SK-N-SH (cell line): ENCODE results near the gene PDCL2.

Experiments used
- CHD2 ChIP-seq: fragments of 150-350 bp; IDR thresholded peaks from 2 replicates; pipeline ENCODE4 v1.6.1; 2018; ENCODE audit warnings: low read length; ENCODE audit not compliant: partially characterized antibody
- CTCF ChIP-seq: fragments of 200-600 bp; sonication (generic); IDR thresholded peaks from 2 replicates; pipeline ENCODE4 v1.6.1; 2017; ENCODE audit warnings: antibody characterized with exemption, mild to moderate bottlenecking, moderate library complexity
- FOXM1 ChIP-seq: IDR thresholded peaks from 2 replicates; pipeline ENCODE4 v1.4.0; 2012; ENCODE audit warnings: low read depth, mild to moderate bottlenecking
- GATA2 ChIP-seq: sonication (generic); formaldehyde crosslinking; IDR thresholded peaks from 2 replicates; pipeline ENCODE4 v1.5.0; 2020; ENCODE audit warnings: mild to moderate bottlenecking, missing genetic modification reagents
- POLR2AphosphoS5 ChIP-seq: IDR thresholded peaks from 2 replicates; pipeline ENCODE4 v1.6.1; 2012; ENCODE audit warnings: low read depth, low read length
- REST ChIP-seq: IDR thresholded peaks from 2 replicates; pipeline ENCODE4 v1.6.1; 2012; ENCODE audit warnings: mild to moderate bottlenecking, low read depth, low read length, moderate library complexity
- TCF12 ChIP-seq: IDR thresholded peaks from 2 replicates; pipeline ENCODE4 v1.4.0; 2012
- USF2 ChIP-seq: fragments of 150-350 bp; IDR thresholded peaks from 2 replicates; pipeline ENCODE4 v1.6.1; 2017; ENCODE audit warnings: antibody characterized with exemption, low read length, low read depth, borderline replicate concordance

GRCh38 chr4:55539658-55540057 lies 52.4 kb downstream of the PDCL2 start:
- TF ChIP-seq FOXM1, result no peak
- no peak for TF ChIP-seq CTCF
- TF ChIP-seq USF2, result no peak
- no peak for TF ChIP-seq TCF12
- TF ChIP-seq CHD2, result no peak
- no peak for TF ChIP-seq GATA2 (CRISPR knock-in tag)
- no peak for TF ChIP-seq POLR2AphosphoS5
- no peak for TF ChIP-seq REST
